ENCODE measurements around the gene NCDN.
A peak's percentile ranks its signal among the peaks of the same experiment; 100 is the strongest.

The NCDN gene

GRCh38 chr1:35605867-35606182, 48.2 kb downstream of the NCDN start:
- H3K4ac ChIP-seq (ENCODE audit: low read depth in 1 of 2, low read length in 2 of 2), result no peak overlapping the region
- no peak overlapping the region for H4K91ac ChIP-seq (ENCODE audit: low read length)
- H3K27me3 ChIP-seq (ENCODE audit: control insufficient read depth in 1 of 2, insufficient read depth in 1 of 2, low read length in 2 of 2), result no peaks in the 10 kb centered on the region
- H3K4me1 ChIP-seq (ENCODE audit: control insufficient read depth, insufficient read depth, low read depth, low read length), result peaks cover 6% of the 10 kb centered on the region
- H3K14ac ChIP-seq (ENCODE audit: low read length in 2 of 2), result no peak overlapping the region
- no peak overlapping the region for H3K18ac ChIP-seq (ENCODE audit: low read depth in 1 of 2, low read length in 2 of 2)
- peak; percentile 21 for DNase-seq
- H2AK5ac ChIP-seq (ENCODE audit: low read length, severe bottlenecking), result no peak overlapping the region
- no peak overlapping the region for H3K23ac ChIP-seq (ENCODE audit: low read length in 2 of 2)
- no peak overlapping the region for H4K8ac ChIP-seq (ENCODE audit: low read length)
- no peak overlapping the region for H3K9ac ChIP-seq (ENCODE audit: low read length)
- H3K9me3 ChIP-seq (ENCODE audit: control insufficient read depth, low read length), result no peaks in the 10 kb centered on the region
- no peak overlapping the region for H2BK5ac ChIP-seq (ENCODE audit: low read depth, low read length, poor library complexity, severe bottlenecking)
- H2AFZ ChIP-seq (ENCODE audit: low read depth, low read length), result no peak overlapping the region
- no peak overlapping the region for H2BK12ac ChIP-seq (ENCODE audit: low read length in 2 of 2)
- H3K4me3 ChIP-seq (ENCODE audit: insufficient read depth in 1 of 2, low read depth in 1 of 2, low read length in 2 of 2), result no peak overlapping the region
- H3K36me3 ChIP-seq (ENCODE audit: control insufficient read depth in 1 of 2, insufficient read depth in 2 of 2, low read depth in 1 of 2, low read length in 2 of 2), result peaks cover 36 to 91% of the 10 kb centered on the region in 2 experiments
- no peak overlapping the region for H2BK15ac ChIP-seq (ENCODE audit: low read depth, poor library complexity, severe bottlenecking)
- H3K4me2 ChIP-seq (ENCODE audit: low read length, poor library complexity, severe bottlenecking), result no peak overlapping the region
- WGBS, result 34% methylated on average over 4 of the region's 4 CpGs
- peak overlapping the region; percentile 38 for H3K27ac ChIP-seq (ENCODE audit: low read length, poor library complexity, severe bottlenecking)
- peaks cover 34% of the 10 kb centered on the region for H3K79me1 ChIP-seq (replicated peaks; ENCODE audit: low read length, poor library complexity, severe bottlenecking)
- no peak overlapping the region for H2BK120ac ChIP-seq (ENCODE audit: low read depth, low read length)

GRCh38 chr1:35611655-35612054, 54.1 kb downstream of the NCDN start:
- Histone ChIP-seq H2AK5ac (ENCODE audit: low read length, severe bottlenecking) (no peak overlapping the region), H3K79me1 (replicated peaks; ENCODE audit: low read length, poor library complexity, severe bottlenecking) (peaks cover 32% of the 10 kb centered on the region), H3K27ac (ENCODE audit: low read length, poor library complexity, severe bottlenecking) (no peak overlapping the region), H2BK120ac (ENCODE audit: low read depth, low read length) (no peak overlapping the region), H3K4me3 (ENCODE audit: insufficient read depth in 1 of 2, low read depth in 1 of 2, low read length in 2 of 2) (no peak overlapping the region), H3K36me3 (ENCODE audit: control insufficient read depth in 1 of 2, insufficient read depth in 2 of 2, low read depth in 1 of 2, low read length in 2 of 2) (peaks cover 14 to 86% of the 10 kb centered on the region in 2 experiments), H3K9ac (ENCODE audit: low read length) (no peak overlapping the region), H3K4me2 (ENCODE audit: low read length, poor library complexity, severe bottlenecking) (no peak overlapping the region), H3K23ac (ENCODE audit: low read length in 2 of 2) (no peak overlapping the region), H3K27me3 (ENCODE audit: control insufficient read depth in 1 of 2, insufficient read depth in 1 of 2, low read length in 2 of 2) (no peaks in the 10 kb centered on the region), H2AFZ (ENCODE audit: low read depth, low read length) (no peak overlapping the region), H4K8ac (ENCODE audit: low read length) (no peak overlapping the region), H3K4me1 (ENCODE audit: control insufficient read depth, insufficient read depth, low read depth, low read length) (no peaks in the 10 kb centered on the region), H3K4ac (ENCODE audit: low read depth in 1 of 2, low read length in 2 of 2) (no peak overlapping the region), H3K18ac (ENCODE audit: low read depth in 1 of 2, low read length in 2 of 2) (no peak overlapping the region), H3K9me3 (ENCODE audit: control insufficient read depth, low read length) (no peaks in the 10 kb centered on the region), H2BK5ac (ENCODE audit: low read depth, low read length, poor library complexity, severe bottlenecking) (no peak overlapping the region), H2BK12ac (ENCODE audit: low read length in 2 of 2) (no peak overlapping the region), H4K91ac (ENCODE audit: low read length) (no peak overlapping the region), H2BK15ac (ENCODE audit: low read depth, poor library complexity, severe bottlenecking) (no peak overlapping the region), H3K14ac (ENCODE audit: low read length in 2 of 2) (no peak overlapping the region)
- WGBS, result 100% methylated on average over 6 of the region's 7 CpGs
- DNase-seq, result no peak

GRCh38 chr1:35615440-35615839, 57.8 kb downstream of the NCDN start:
- WGBS, result 96% methylated on average over 7 of the region's 8 CpGs

More at GRCh38 chr1:35615440-35615839, 57.8 kb downstream of the NCDN start:
- H2BK15ac ChIP-seq (ENCODE audit: low read depth, poor library complexity, severe bottlenecking), result no peak overlapping the region
- no peaks in the 10 kb centered on the region for H3K9me3 ChIP-seq (ENCODE audit: control insufficient read depth, low read length)
- no peak overlapping the region for H2AK5ac ChIP-seq (ENCODE audit: low read length, severe bottlenecking)
- H3K27ac ChIP-seq (ENCODE audit: low read length, poor library complexity, severe bottlenecking), result no peak overlapping the region
- no peak overlapping the region for H3K4me3 ChIP-seq (ENCODE audit: insufficient read depth in 1 of 2, low read depth in 1 of 2, low read length in 2 of 2)
- no peak overlapping the region for H3K18ac ChIP-seq (ENCODE audit: low read depth in 1 of 2, low read length in 2 of 2)
- H3K14ac ChIP-seq (ENCODE audit: low read length in 2 of 2), result no peak overlapping the region
- DNase-seq, result no peak
- H4K91ac ChIP-seq (ENCODE audit: low read length), result no peak overlapping the region
- no peak overlapping the region for H4K8ac ChIP-seq (ENCODE audit: low read length)
- no peaks in the 10 kb centered on the region for H3K4me1 ChIP-seq (ENCODE audit: control insufficient read depth, insufficient read depth, low read depth, low read length)
- no peak overlapping the region for H3K4ac ChIP-seq (ENCODE audit: low read depth in 1 of 2, low read length in 2 of 2)
- peaks cover 11 to 84% of the 10 kb centered on the region in 2 experiments for H3K36me3 ChIP-seq (ENCODE audit: control insufficient read depth in 1 of 2, insufficient read depth in 2 of 2, low read depth in 1 of 2, low read length in 2 of 2)
- H2AFZ ChIP-seq (ENCODE audit: low read depth, low read length), result no peak overlapping the region
- H2BK5ac ChIP-seq (ENCODE audit: low read depth, low read length, poor library complexity, severe bottlenecking), result no peak overlapping the region
- no peaks in the 10 kb centered on the region for H3K27me3 ChIP-seq (ENCODE audit: control insufficient read depth in 1 of 2, insufficient read depth in 1 of 2, low read length in 2 of 2)
- H2BK12ac ChIP-seq (ENCODE audit: low read length in 2 of 2), result no peak overlapping the region
- peaks cover 31% of the 10 kb centered on the region for H3K79me1 ChIP-seq (replicated peaks; ENCODE audit: low read length, poor library complexity, severe bottlenecking)
- H2BK120ac ChIP-seq (ENCODE audit: low read depth, low read length), result no peak overlapping the region
- H3K23ac ChIP-seq (ENCODE audit: low read length in 2 of 2), result no peak overlapping the region
- H3K9ac ChIP-seq (ENCODE audit: low read length), result no peak overlapping the region
- H3K4me2 ChIP-seq (ENCODE audit: low read length, poor library complexity, severe bottlenecking), result no peak overlapping the region

Data from mesenchymal stem cell (in vitro differentiated cells and primary cell).